Astrocyte of the spinal cord (primary cell): Measurements from ENCODE around the gene DLK2.
A peak's percentile ranks its signal among the peaks of the same experiment; 100 is the strongest.

Experiments used
- DNase-seq: peaks from one replicate; pipeline ENCODE4 v3.0.0; 2011; ENCODE audit warnings: low read depth, low spot score
- H3K4me3 ChIP-seq: 2 replicates; pipeline ENCODE4 v1.5.1; 2011; ENCODE audit warnings: low read depth, mild to moderate bottlenecking, low read length, moderate library complexity
- CTCF ChIP-seq: IDR thresholded peaks from 2 replicates; pipeline ENCODE4 v1.5.1; 2012; ENCODE audit warnings: low read depth, mild to moderate bottlenecking, low read length, inconsistent platforms
- in situ Hi-C: cut with HindIII; loops from 2 replicates; pipeline ENCODE4 v1.10.0; 2017; ENCODE audit warnings: low sequenced_read_pairs

The DLK2 gene

DNA sequence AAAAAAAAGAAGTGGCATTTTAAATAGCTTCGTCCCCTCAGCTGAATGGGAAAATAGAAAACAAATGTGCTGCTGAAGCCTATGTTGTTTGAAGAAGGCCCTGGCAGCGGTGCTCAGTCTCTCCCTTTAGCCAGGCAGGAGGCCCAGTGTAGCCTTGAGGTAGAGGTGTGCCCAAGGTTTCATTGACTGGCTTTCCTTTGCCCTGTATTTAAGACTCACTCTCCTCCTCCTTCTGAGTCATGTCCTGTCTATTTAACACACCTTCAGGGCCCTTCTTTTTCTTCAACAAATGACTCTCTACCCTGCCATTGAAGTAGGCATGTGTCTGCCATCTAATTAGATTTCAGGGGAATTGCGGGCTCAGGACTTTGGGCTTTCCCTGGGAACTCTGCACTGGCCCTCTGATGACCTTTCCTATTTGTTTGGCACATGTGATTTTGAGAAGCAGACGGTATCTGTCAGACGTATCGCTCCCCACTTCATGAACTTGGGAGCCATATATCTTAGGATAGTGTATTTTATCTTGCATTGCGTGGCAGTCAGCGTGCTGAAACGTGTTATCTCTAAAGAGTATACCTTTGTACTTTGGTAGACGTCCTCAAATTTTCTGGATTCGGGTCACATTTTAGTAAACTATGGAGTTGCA lies 26.4 kb upstream of the DLK2 start:
- no peak for TF ChIP-seq CTCF
- no peak for DNase-seq
- in situ Hi-C loops: no loop called here
- no peak overlapping the region for H3K4me3 ChIP-seq

DNA sequence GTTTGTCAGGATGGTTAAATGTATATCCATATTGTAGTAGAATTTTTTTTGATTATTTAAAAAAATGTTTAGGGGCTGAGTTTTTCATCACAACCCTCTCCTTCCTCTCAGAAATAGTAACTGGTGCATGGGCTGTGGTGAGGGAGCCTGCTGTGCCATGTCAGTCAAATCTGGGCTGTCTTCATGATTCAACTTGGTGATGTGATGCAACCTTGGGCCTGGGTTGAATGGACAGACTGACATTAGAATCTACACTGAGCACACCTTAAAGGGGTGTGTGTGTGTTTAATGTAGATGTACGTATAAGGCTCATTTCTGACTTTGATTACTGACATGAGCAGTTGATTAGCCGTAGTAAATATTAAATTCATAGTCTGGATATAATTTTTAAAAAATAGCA lies 25.7 kb upstream of the DLK2 start:
- DNase-seq: no peak
- no peak overlapping the region for H3K4me3 ChIP-seq
- in situ Hi-C loops: no loop called here
- TF ChIP-seq CTCF: no peak

- peak overlapping the region; percentile 76 for H3K4me3 ChIP-seq
- no peak for DNase-seq
- in situ Hi-C loops: no loop called here
- no peak for TF ChIP-seq CTCF
Observed at GRCh38 chr6:43478008-43478372, 22.6 kb upstream of the DLK2 start.

- H3K4me3 ChIP-seq: peak within 1 kb of the TSS; percentile 76
Observed at GRCh38 chr6:43477235-43478007, 22.1 kb upstream of the DLK2 start, which contains the start of gene TJAP1. TJAP1 (plus strand) TSS chr6:43477570; CDS start chr6:43499002, 21,432 bp downstream.

DNA sequence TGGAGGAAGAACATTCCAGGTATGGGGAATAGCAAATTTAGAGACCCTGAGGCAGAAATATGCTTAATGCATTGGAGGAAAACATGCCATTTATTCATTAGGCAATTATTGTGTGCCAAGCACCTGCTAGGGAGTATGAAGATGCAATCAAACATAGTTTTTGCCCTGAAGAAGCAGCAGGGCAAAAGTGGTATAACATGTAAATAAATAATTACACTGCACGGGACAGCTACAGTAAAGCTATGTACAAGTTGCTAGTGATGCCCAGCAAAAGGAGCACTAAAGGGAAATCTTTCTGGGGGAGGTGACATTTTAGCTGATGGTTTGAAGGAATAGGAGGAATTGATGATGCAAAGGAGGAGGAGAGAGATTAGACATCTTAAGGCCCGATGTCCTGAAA lies 21.4 kb upstream of the DLK2 start:
- no peak for DNase-seq
- in situ Hi-C loops: no loop called here
- TF ChIP-seq CTCF: no peak
- peak overlapping the region; percentile 76 for H3K4me3 ChIP-seq

More at GRCh38 chr6:43477235-43478007, 22.1 kb upstream of the DLK2 start, which contains the start of gene TJAP1:
- in situ Hi-C loops: no loop called here
- no peak for TF ChIP-seq CTCF
- peak; percentile 90 for DNase-seq

- no peak for TF ChIP-seq CTCF
- in situ Hi-C loops: no loop called here
- H3K4me3 ChIP-seq: no peak overlapping the region
- no peak for DNase-seq
Observed at GRCh38 chr6:43475516-43475915, 20.2 kb upstream of the DLK2 start.
